HL-60/S4 (cell line): ENCODE results near the gene OR2AP1.
"Not testable (repeated sequence)": the region's sequence is repeated elsewhere in the genome, so short reads cannot be mapped to it uniquely, and the experiment has no call there.

Experiments
- in situ Hi-C: fragments of 300-500 bp; cut with MboI; formaldehyde crosslinking; loops from 2 replicates; pipeline ENCODE4 v1.14.3; 2022; ENCODE audit warnings: low sequenced_read_pairs

OR2AP1 gene

DNA sequence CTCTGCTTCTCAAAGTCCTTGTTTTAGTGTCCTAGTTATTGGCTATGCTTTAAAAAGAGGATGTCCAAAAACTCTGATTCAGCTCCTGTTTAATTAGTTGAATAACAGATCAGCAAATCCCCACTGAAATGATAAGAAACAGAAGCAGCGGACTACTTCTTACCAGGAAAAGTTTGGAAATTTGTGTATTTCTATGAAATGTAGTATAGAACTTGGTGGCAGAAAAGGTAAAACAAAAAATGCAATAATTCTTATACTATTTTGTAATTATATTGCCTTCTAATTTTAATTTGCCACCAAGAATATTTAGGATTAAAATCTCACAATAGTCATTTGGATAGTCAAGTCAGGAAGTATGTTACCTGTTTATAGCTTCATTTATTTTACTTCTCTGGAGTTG lies at the start of gene OR2AP1:
OR2AP1 (plus strand) TSS at position 301 of the 400 bp plus-strand sequence. CDS start 1,947 bp downstream, outside the sequence.
- in situ Hi-C loops = no loop called here

DNA sequence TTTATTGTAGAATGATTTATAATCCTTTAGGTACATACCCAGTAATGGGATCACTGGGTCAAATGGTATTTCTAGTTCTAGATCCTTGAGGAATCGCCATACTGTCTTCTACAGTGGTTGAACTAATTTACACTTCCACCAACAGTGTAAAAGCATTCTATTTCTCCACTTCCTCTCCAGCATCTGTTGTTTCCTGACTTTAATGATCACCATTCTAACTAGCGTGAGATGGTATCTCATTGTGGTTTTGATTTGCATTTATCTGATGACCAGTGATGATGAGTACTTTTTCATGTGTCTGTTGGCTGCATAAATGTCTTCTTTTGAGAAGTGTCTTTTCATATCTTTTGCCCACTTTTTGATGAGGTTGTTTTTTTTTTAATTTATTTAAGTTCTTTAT lies 24.0 kb upstream of the OR2AP1 start:
- in situ Hi-C loops = not testable (repeated sequence)

GRCh38 chr12:55548756-55549155 lies 23.5 kb upstream of the OR2AP1 start:
- in situ Hi-C loops = no loop called here

DNA sequence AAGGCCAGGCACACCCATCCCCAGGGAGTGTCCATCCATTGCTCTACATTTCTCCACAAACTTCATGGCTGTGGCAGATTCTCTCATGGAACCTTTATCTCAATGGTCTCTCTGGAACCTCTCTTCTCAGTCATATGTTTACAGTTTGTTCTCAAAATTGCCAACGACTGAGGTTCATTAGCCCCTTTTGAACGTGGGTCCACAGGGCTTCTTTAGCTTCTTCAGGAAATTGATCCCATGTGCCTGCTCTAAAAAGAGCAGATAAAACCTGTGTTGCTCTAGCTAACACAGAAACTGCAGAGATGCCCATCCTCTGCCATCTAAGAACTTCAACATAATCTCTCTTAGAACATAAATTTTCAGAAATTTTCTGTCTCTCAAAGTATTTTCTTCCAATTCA lies 23.0 kb upstream of the OR2AP1 start, which contains the start of gene OR6C4:
OR6C4 (plus strand) TSS at position 301 of the 400 bp plus-strand sequence. CDS start 1,625 bp downstream, outside the sequence.
- in situ Hi-C loops = no loop called here

DNA sequence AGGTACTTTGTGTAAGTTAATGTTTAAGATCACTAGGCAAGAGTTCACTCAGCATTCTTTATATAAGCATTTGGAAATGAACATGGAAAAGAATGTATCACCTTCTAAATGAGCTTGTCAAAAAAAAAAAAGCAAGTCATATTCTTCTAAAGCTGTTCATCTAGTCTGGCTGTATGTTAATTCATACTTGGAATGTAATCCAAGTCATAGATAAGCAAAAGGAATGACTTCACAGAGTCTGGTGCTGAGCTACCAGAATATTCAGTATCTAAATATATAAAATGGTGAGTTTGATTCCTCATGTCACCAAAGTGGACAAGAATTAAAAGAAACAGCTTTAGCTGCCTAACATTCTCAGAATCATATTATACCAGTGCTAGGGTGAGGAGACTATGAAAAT lies 18.0 kb upstream of the OR2AP1 start:
- in situ Hi-C loops = no loop called here

DNA sequence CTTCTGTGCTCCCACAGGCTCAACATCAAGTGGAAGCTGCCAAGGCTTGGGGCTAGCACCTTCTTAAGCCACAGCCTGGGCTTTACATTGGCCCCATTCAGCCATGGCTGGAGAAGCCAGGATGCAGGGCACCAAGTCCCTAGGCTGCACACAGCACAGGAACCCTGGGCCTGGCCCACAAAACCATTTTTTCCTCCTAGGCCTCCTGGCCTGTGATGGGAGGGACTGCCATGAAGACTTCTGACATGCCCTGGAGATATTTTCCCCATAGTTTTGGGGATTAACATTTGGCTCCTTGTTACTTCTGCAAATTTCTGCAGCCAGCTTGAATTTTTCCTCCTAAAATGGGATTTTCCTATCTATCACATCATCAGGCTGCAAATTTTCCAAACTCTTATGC lies 2.2 kb upstream of the OR2AP1 start:
- in situ Hi-C loops = not testable (repeated sequence)

DNA sequence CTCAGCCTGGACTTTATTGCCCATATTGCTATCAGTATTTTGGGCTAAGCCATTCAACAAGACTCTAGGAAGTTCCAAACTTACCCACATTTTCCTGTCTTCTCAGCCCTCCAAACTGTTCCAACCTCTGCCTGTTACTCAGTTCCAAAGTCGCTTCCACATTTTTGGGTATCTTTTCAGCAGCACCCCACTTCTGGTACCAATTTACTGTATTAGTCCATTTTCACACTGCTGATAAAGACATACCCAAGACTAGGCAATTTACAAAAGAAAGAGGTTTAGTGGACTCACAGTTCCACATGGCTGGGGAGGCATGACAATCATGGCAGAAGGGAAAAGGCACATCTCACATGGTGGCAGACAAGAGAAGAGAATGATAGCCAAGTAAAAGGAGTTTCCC lies 1.6 kb upstream of the OR2AP1 start:
- in situ Hi-C loops = not testable (repeated sequence)

DNA sequence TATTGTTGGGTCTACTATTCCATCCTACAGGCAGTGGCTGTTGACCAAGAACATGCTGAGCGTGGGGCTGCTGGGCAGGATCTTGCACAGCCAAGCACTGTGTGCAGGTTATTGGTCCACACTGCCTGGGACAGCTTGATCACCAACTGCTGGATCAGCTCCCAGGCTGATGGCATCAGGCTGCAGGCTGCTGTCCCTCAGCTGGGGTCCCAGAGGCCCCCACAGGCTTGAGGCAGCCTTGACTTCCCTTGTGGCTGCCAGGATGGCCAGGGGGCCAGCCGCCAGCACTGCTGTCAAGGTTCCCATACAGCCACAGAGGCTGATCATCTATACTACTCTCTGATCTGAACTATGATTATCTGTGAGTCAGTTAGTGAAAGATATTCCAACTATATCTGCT lies 9.8 kb downstream of the OR2AP1 start:
- in situ Hi-C loops = no loop called here

DNA sequence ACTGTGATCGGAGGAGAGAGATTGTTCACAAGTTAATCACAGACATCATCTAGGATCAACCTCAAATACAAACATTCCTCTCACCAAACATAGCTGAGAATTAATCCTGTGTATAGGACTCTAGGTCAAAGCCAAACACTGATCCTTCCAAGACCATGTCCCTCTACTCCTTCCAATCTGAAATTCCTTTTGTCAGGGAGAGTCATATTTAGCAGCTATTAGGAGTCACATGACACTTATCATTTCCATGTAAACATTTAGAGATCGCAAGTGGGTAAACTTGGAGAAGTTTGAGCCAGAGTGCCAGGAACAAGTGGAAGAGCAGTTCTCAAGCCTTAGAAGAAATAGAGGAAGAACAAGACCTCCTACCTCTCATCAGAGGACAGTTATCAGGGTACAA lies 13.5 kb downstream of the OR2AP1 start:
- in situ Hi-C loops = no loop called here

GRCh38 chr12:55590152-55590551 lies 17.9 kb downstream of the OR2AP1 start:
- in situ Hi-C loops = not testable (repeated sequence)

DNA sequence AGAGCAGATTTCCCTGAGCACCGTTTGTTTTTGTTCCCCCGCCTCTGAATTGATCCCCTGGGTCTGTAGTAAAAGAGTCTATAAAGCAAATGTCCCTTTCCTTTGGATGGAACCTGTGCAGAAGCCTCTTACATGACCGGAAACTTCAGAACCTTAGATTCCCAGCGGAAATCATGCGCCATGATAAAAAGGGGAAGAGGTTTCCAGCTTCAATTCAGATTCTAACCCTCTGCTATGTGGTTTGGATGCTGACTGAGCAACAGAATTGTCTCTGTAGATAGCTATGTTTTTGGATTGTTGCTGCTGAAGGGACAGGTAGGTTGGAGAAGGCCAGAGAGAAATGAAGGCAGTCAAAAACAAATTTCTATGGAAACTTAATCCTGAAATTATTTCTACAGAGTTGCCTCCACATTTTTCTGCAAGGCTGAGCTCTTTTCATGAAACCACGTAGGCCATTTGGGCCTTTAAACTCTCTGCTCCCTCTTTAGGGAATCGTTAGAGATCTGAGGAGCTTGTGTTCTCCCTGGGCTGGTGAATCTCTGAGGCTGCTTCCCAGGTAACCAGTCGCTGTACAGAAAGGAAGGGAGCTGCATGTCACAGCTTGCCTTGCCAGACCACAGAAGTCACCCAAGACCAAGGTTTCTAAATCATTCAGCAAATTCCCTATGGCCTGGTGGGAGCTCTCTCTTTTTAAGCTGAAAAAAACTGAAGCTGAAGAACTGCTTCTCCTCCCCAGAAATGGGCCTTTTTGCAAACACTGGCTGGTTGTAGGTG lies 35.7 kb downstream of the OR2AP1 start:
- in situ Hi-C loops = no loop called here

DNA sequence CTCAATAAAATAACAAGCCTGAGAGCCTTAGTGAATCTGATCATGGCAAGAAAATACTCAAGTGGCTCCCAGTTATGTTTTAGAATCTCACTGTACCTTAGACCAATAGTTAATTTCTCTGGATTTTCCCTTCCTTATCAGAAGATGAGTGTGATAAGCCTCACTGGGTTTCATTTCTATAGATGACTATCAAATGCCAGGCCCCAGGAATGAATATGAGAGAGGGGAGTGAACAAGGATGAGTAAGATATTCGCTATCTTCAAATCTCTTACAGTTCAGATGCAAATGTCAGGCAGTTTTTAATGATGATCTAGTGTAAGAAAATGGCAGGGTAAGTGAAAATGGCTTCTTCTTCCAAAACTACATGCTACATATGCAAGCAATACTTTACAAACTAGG lies 38.3 kb downstream of the OR2AP1 start:
- in situ Hi-C loops = no loop called here

DNA sequence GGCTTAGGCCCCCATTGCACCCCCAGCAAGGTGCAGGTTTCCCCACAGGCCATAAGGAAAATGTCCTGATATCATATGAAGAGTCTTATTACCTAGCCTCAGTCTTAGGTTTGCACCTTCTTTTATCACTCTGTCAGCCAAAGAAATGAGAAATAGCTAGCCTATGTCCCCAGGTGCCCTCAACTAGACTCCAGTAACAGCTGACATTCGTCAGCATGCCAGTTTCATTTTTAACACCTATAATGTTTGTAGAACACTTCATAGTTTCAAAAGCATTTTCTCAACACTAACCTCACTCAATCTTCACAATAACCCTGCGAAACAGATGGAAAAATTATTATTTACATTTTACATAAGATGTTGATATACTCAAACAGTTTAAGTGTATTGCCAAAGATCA lies 40.4 kb downstream of the OR2AP1 start:
- in situ Hi-C loops = no loop called here

DNA sequence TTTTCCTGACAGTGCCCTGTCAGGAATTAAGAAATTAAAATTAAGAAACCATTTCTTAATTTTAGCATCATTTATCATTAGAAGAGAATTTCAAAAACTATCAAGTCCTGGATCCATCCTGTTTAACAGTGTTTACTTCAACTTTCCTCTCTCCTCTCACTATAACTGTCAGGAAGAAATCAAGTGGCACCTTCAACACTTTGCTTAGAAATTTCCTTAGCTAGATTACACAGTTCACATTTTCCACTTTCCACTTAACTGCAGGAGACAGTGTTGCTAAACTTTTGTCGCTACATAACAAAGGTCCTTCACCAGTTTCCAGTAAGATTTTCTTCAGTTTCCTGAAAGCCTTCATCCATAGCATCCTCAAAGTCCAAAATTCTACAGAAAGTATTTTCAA lies 42.5 kb downstream of the OR2AP1 start:
- in situ Hi-C loops = no loop called here

DNA sequence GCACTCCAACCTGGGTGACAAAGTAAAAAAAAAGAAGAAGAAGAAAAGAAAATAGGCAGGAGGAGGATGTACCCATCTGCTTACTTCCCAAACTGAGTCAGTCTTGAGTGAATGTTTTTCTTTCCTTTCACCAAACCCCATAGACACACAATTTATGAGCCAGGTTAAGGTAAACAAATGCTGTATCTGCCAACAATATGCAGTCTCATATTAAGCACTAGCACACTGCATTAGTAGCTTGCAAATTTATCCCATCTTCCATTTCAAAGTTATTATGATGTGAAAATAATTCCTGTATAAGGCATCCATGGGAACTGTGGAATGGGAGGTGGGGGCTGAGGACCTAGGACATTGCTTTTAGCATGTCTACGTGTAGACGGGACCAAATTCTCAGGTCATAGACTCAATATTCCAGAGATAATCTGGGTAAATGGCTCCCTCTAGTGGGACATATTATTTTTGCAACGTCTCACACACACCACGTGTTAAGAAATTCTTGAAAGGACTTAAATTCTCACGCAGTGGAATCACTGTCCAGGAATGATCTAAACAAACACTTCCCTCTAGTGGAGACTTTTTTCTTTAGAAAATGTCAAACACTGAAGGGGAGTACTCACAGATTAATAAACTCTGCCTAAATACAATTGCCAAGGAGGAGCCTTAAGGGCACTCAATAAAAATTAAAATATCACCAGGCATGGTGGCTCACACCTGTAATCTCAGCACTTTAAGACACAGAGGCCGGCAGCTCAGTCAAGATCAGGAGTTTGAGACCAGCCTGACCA lies 47.3 kb downstream of the OR2AP1 start:
- in situ Hi-C loops = no loop called here

DNA sequence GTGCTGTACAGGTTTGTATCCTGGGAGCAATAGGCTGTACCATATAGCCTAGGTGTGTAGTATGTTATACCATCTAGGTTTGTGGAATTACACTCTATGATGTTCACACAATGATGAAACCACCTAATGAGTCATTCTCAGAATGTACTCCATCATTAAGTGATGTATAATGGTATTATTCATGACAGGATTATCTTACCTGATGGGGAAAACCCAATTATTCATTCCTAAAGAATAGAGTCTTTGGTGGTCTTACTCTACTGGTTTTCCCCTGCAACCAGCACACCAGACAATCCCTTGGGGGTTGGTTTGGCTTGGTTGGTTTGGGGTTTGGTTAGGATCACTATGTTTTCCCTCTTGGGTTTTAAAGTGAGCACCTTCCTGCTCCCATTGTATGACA lies 51.8 kb downstream of the OR2AP1 start:
- in situ Hi-C loops = no loop called here
